HG03378 (cell line): ENCODE measurements around the gene SANBR.

Experiments
- ATAC-seq: cut with Tn5 transposase; IDR thresholded peaks from one replicate; pipeline ENCODE4 v1.9.1; 2021; ENCODE audit warnings: mild to moderate bottlenecking, moderate library complexity; ENCODE audit not compliant: unreplicated experiment

Gene SANBR

GRCh38 chr2:61089797-61090196 is 24.1 kb downstream of the SANBR start:
- no peak for ATAC-seq

DNA sequence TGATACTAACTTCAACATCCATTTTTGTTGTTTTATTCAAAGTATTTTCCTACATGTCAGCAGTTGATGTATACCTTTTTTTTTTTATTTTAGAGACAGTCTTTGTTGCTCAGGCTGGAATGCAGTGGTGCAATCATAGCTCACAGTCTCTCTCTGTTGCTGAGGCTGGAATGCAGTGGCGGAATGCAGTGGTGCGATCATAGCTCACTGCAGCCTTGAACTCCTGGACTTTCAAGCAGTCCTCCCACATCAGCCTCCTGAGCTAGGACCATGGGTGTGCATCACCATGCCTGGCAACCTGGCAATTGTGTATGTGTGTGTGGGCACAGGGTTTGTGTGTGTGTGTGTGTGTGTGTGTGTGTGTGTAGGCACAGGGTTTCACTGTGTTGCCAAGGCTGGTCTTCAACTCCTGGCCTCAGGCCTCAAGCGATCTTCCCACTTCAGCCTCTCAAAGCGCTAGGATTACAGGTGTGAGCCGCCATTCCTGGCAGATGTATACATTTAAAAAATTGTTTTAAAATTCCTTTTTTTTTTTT is 24.8 kb downstream of the SANBR start:
- ATAC-seq, result no peak

- ATAC-seq, result no peak
Observed at GRCh38 chr2:61091485-61091884, 25.8 kb downstream of the SANBR start.

DNA sequence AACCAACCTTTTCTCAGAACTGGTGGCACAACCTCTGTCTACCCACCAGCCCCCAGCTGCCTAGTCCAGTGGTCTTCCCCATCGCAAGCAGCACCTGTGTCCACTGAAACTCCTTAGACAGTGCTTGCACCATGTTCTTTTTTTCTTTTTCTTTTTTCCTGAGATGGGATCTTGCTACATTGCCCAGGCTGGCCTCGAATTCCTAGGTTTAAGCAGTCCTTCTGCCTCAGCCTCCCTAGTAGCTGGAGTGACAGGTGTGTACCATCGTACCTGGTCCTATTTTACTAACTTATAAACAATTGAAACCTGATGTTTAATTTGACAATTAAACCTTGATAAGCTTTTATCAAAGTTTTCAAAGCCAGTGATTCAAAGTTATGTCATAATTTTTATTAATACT is 30.8 kb downstream of the SANBR start:
- ATAC-seq, result no peak

- ATAC-seq, result no peak
Observed at GRCh38 chr2:61100801-61101200, 35.1 kb downstream of the SANBR start.

DNA sequence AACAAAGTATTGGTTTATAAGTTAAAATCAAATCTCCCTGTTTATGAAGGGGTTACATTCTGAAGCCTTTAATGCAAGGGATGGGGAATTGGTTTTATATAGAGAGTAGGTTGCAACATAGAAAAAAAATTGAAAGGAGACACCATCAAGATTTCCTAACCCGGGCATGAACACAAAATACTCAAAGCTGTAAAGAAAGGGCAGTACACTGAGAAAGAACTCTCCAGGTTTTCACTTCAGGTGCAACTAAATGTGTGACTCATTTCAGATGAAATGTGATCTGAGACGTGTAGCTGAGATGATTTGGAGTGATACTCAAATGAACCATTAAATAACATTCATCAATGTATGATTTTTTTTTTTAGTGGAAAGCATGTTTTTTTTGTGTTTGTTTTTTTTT is 43.6 kb downstream of the SANBR start:
- no peak for ATAC-seq

DNA sequence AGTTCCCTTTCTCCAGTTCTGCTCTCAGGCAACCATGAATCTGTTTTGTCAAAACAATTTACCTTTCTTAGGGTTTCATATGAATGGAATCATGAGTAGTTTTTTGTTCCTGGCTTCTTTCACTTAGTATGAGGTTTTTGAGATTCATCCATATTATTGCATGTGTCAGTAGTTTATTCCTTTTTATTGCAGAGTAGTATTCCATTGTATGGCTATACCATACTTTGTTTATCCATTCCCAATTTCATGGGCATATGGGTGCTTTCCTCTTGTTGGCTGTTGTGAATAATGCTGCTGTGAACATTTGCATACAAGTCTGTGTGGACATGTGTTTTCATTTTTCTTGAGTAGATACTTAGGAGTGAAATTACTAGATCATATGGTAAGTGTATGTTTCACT is 46.0 kb downstream of the SANBR start:
- no peak for ATAC-seq

DNA sequence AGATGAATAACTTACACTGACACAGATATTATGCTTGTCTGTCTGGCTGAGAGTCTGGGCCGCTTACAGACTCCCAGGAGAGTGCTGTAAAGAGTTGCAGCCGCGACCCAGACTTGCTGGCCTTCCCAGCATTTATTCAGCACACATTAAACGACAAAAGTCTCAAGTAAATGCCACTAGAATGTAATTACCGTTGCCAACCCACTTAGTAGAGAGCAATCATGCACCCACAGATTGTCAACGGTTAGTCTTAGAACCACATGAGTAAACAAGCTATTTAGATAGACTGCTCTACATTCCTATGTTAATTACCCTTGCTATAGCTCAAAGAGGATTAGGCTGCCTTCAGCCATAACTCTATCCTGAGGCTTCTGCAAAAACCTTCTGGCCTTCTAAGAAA is 48.5 kb downstream of the SANBR start:
- no peak for ATAC-seq
